ENCODE data around the gene DAB1.

- TF ChIP-seq CTCF (IDR thresholded peaks at IDR 0.05 in 4 of 5, conservative IDR thresholded peaks at IDR 0.05 in 1 of 5), result no peak
- no peak for TF ChIP-seq POLR2A (IDR thresholded peaks at IDR 0.05)
These were observed 292.6 kb downstream of the DAB1 start for GRCh38 chr1:57131257-57131656.
